Measurements from ENCODE around the gene SMIM22. TPM values are rescaled to one million over a fixed set of nuclear protein-coding genes. Genes with fewer than 3 reads are reported as not detected.

SMIM22 gene
- polyA plus RNA-seq: 100 to 1,000 TPM in 1 of 3 donors, 10 to 100 TPM in 1, 1 to 10 TPM in 1; 3.3 to 174 (median 46.3) TPM

- H3K27ac ChIP-seq (ENCODE audit: low read depth, low read length): no peak within 1 kb of the TSS
- WGBS, 3 donors: 26 to 79% (median 77%) methylated on average over 13 to 14 of the region's 14 CpGs
These were observed at the start of gene SMIM22 for GRCh38 chr16:4795181-4795827. SMIM22 (plus strand) TSS chr16:4795369; CDS start chr16:4795735, 366 bp downstream.

- H3K27ac ChIP-seq (ENCODE audit: low read depth, low read length): no peak overlapping the region
- 84 to 85% (median 84%) methylated on average over 8 of the region's 8 CpGs for WGBS, 3 donors
These were observed 49.0 kb upstream of the SMIM22 start for GRCh38 chr16:4746215-4746614.

- no peak overlapping the region for H3K27ac ChIP-seq (ENCODE audit: low read depth, low read length)
- 44 to 69% (median 48%) methylated on average over 15 of the region's 15 CpGs for WGBS, 3 donors
These were observed 48.1 kb upstream of the SMIM22 start for GRCh38 chr16:4746991-4747574.

- WGBS, 3 donors: 75 to 82% (median 78%) methylated on average over 14 of the region's 14 CpGs
- H3K27ac ChIP-seq (ENCODE audit: low read depth, low read length): no peak overlapping the region
These were observed 47.1 kb upstream of the SMIM22 start for GRCh38 chr16:4747906-4748681.

GRCh38 chr16:4748682-4749411 lies 46.3 kb upstream of the SMIM22 start:
- no peak overlapping the region for H3K27ac ChIP-seq (ENCODE audit: low read depth, low read length)
- whole genome bisulfite sequencing, 3 donors: 85 to 87% (median 85%) methylated on average over 16 of the region's 16 CpGs

GRCh38 chr16:4749700-4750257 lies 45.4 kb upstream of the SMIM22 start:
- H3K27ac ChIP-seq (ENCODE audit: low read depth, low read length): no peak overlapping the region
- WGBS, 3 donors: 88 to 95% (median 88%) methylated on average over 10 of the region's 10 CpGs

GRCh38 chr16:4750896-4751295 lies 44.3 kb upstream of the SMIM22 start:
- WGBS, 3 donors: 81 to 89% (median 82%) methylated on average over 8 of the region's 8 CpGs
- H3K27ac ChIP-seq (ENCODE audit: low read depth, low read length): no peak overlapping the region

- 94 to 96% (median 94%) methylated on average over 42 to 44 of the region's 44 CpGs for WGBS, 3 donors
These were observed 42.6 kb upstream of the SMIM22 start for GRCh38 chr16:4752351-4753100.

GRCh38 chr16:4753227-4753626 lies 41.9 kb upstream of the SMIM22 start:
- no peak overlapping the region for H3K27ac ChIP-seq (ENCODE audit: low read depth, low read length)
- WGBS, 3 donors: 85 to 95% (median 95%) methylated on average over 11 of the region's 11 CpGs

More at GRCh38 chr16:4752351-4753100, 42.6 kb upstream of the SMIM22 start:
- no peak overlapping the region for H3K27ac ChIP-seq (ENCODE audit: low read depth, low read length)

GRCh38 chr16:4754865-4755264 lies 40.3 kb upstream of the SMIM22 start:
- H3K27ac ChIP-seq (ENCODE audit: low read depth, low read length): no peak overlapping the region
- 97 to 100% (median 97%) methylated on average over 4 of the region's 4 CpGs for WGBS, 3 donors

- WGBS, 3 donors: 97 to 99% (median 98%) methylated on average over 6 of the region's 6 CpGs
These were observed 39.5 kb upstream of the SMIM22 start for GRCh38 chr16:4755687-4756086.

GRCh38 chr16:4760221-4760910 lies 34.8 kb upstream of the SMIM22 start:
- WGBS, 3 donors: 90 to 95% (median 92%) methylated on average over 23 of the region's 23 CpGs
- H3K27ac ChIP-seq (ENCODE audit: low read depth, low read length): no peak overlapping the region

More at GRCh38 chr16:4755687-4756086, 39.5 kb upstream of the SMIM22 start:
- H3K27ac ChIP-seq (ENCODE audit: low read depth, low read length): no peak overlapping the region

- 91 to 100% (median 94%) methylated on average over 5 to 9 of the region's 9 CpGs for WGBS, 3 donors
These were observed 33.0 kb upstream of the SMIM22 start for GRCh38 chr16:4762205-4762604.

GRCh38 chr16:4763791-4764190 lies 31.4 kb upstream of the SMIM22 start:
- 86 to 94% (median 93%) methylated on average over 7 of the region's 7 CpGs for WGBS, 3 donors
- no peak overlapping the region for H3K27ac ChIP-seq (ENCODE audit: low read depth, low read length)

More at GRCh38 chr16:4762205-4762604, 33.0 kb upstream of the SMIM22 start:
- H3K27ac ChIP-seq (ENCODE audit: low read depth, low read length): no peak overlapping the region

GRCh38 chr16:4765511-4766474 lies 29.4 kb upstream of the SMIM22 start:
- H3K27ac ChIP-seq (ENCODE audit: low read depth, low read length): no peak overlapping the region
- 61 to 68% (median 66%) methylated on average over 26 of the region's 26 CpGs for WGBS, 3 donors
